ENCODE results near the gene PPIA. TPM values are rescaled to one million over a fixed set of nuclear protein-coding genes. Genes with fewer than 3 reads are reported as not detected.

The PPIA gene
- total RNA-seq, 4 donors from 2014 or later, result 1,253 to 2,742 (median 2,206) TPM

DNA sequence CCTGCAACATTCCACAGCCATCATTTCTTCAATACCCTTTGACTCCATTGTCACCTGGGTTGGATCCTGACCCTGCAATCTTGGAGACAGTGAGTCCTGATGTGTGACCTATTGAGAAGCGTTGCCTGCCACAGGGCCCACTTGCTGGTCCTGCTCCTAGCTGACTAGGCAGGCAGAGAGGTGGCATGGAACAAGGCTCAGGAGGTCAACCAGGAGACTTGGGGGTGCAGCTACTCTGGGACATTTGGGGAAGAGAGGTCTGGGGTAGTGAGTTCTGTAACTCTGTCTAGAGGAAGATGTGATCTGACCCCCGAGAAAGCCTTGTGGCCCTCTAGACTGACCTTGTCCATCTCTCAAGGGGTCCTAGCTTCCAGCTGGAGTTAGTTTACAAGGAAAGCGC lies 46.1 kb upstream of the PPIA start:
- WGBS, result 78% methylated on average over 1 of the region's 3 CpGs
- no peaks in the 10 kb centered on the region for H3K27me3 ChIP-seq
- H3K4me3 ChIP-seq, result peak overlapping the region; percentile 82
- no peaks in the 10 kb centered on the region for H3K9me3 ChIP-seq
- H3K4me1 ChIP-seq, result peaks cover 42% of the 10 kb centered on the region
- DNase-seq (ENCODE audit: low spot score in 2 of 2), result no peak
- H3K27ac ChIP-seq, result no peak overlapping the region
- no peak for TF ChIP-seq EP300 (IDR thresholded peaks at IDR 0.05)
- no peak for TF ChIP-seq POLR2A (IDR thresholded peaks at IDR 0.05)
- TF ChIP-seq POLR2AphosphoS5 (IDR thresholded peaks at IDR 0.05), result no peak
- TF ChIP-seq, protein P1, sequence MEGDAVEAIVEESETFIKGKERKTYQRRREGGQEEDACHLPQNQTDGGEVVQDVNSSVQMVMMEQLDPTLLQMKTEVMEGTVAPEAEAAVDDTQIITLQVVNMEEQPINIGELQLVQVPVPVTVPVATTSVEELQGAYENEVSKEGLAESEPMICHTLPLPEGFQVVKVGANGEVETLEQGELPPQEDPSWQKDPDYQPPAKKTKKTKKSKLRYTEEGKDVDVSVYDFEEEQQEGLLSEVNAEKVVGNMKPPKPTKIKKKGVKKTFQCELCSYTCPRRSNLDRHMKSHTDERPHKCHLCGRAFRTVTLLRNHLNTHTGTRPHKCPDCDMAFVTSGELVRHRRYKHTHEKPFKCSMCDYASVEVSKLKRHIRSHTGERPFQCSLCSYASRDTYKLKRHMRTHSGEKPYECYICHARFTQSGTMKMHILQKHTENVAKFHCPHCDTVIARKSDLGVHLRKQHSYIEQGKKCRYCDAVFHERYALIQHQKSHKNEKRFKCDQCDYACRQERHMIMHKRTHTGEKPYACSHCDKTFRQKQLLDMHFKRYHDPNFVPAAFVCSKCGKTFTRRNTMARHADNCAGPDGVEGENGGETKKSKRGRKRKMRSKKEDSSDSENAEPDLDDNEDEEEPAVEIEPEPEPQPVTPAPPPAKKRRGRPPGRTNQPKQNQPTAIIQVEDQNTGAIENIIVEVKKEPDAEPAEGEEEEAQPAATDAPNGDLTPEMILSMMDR (IDR thresholded peaks at IDR 0.05), result no peak
- H3K36me3 ChIP-seq, result no peaks in the 10 kb centered on the region

DNA sequence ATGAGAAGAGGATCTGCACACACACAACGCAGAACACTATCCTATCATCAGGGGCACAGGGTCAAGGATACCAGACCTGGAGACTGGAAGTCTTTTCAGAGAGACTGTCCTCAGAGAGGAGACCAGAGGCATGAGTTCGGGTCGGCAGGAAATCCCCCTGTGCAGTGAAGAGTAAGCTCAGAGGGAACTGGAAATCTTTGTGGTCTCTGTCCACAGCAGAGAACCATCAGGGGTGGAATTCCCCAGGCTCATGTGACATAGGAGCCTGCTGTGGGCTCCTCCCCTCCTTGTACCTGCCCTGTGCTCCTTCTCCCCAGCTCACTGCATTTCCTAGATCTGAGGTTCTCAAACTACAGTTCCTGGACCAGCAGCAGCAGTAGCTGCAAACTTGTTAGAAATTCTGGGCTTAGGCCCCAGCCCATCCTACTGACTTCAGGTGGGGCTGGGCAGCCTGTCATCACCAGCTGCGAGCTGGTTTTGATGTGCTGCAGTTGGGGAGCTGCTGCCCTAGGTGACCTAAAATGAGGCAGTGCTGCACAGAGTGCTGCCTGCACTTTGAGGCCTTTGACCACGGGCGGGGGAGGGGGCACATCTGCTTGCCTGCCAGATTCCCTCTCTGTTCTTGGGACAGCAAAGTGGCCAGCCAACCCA lies 45.4 kb upstream of the PPIA start:
- Histone ChIP-seq H3K4me1 (peaks cover 49% of the 10 kb centered on the region), H3K4me3 (no peak overlapping the region), H3K27ac (no peak overlapping the region), H3K27me3 (no peaks in the 10 kb centered on the region), H3K36me3 (no peaks in the 10 kb centered on the region), H3K9me3 (no peaks in the 10 kb centered on the region)
- DNase-seq (ENCODE audit: low spot score in 2 of 2), result no peak
- 67% methylated on average over 2 of the region's 6 CpGs for WGBS
- TF ChIP-seq POLR2AphosphoS5 (IDR thresholded peaks at IDR 0.05) (no peak), EP300 (IDR thresholded peaks at IDR 0.05) (no peak), POLR2A (IDR thresholded peaks at IDR 0.05) (no peak)
- TF ChIP-seq, protein P1 (IDR thresholded peaks at IDR 0.05), result no peak

DNA sequence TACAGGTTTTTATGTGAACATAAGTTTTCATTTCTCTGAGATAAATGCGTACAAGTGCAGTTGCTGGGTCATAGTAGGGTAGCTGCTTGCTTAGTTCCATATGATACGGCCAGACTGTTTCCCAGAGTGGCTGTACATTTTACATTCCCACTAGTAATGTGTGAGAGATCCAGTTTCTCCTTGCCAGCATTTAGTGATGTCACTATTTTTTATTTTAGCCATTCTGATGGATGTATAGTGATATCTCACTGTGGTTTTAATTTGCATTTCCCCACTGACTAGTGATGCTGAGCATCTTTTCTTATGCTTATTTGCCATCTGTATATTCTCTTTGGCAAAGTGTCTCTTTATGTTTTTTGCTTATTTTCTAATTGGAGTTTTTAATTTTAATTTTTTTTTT lies 43.7 kb upstream of the PPIA start:
- peaks cover 65% of the 10 kb centered on the region for H3K4me1 ChIP-seq
- H3K27me3 ChIP-seq, result no peaks in the 10 kb centered on the region
- DNase-seq (ENCODE audit: low spot score in 2 of 2), result no peak
- H3K9me3 ChIP-seq, result no peaks in the 10 kb centered on the region
- H3K4me3 ChIP-seq, result no peak overlapping the region
- TF ChIP-seq POLR2AphosphoS5 (IDR thresholded peaks at IDR 0.05), result no peak
- TF ChIP-seq, protein P1 (IDR thresholded peaks at IDR 0.05), result no peak
- TF ChIP-seq POLR2A (IDR thresholded peaks at IDR 0.05), result no peak
- no peak for TF ChIP-seq EP300 (IDR thresholded peaks at IDR 0.05)
- H3K36me3 ChIP-seq, result peaks cover 11% of the 10 kb centered on the region
- no peak overlapping the region for H3K27ac ChIP-seq
- 98% methylated on average over 2 of the region's 2 CpGs for WGBS

DNA sequence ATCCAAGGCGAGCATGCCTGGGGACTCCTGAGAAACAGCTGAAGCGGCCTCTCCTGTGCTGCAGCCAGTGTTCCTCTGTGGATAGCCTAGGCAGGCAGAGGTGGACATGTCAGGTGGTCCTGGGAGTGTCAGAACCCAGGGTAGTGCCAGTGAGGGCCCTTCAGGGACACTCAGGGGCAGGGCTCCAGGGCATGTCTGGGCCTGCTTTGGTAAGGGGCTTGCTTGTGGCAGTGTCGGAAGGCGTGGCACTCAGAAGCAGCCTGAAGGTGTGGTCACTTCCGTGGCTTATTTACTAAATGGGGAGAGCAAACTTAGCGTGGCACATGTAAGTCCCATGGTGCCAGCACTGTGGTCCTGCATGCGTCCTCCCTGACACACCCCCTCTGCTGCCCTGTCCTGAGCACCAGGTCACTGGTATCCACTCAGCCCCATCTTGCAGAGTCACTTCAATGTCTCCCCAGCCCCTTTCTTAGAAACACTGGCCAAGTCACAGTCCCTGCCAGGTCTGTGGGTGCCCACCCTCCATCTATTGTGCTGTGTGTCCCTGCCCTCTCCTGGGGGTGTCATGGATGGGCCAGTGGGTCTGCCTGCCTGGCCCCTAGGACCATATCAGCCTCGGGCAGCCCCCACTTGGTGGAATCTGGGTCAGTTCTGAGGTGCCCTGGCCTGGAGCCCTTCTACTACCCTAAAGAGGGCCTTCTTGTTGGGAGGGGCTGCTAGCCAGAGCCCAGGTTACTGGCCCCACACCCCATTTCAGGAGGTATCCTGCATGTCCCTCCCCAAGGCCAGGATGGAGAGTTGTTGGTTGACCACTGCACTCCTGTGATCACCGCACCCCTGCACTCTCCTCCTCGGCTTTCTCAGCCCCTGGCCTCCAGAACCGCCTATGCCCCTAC lies 41.4 kb upstream of the PPIA start:
- H3K27me3 ChIP-seq, result no peaks in the 10 kb centered on the region
- peaks cover 54% of the 10 kb centered on the region for H3K4me1 ChIP-seq
- no peak overlapping the region for H3K4me3 ChIP-seq
- peaks cover 26% of the 10 kb centered on the region for H3K36me3 ChIP-seq
- WGBS, result 63% methylated on average over 8 of the region's 11 CpGs
- H3K9me3 ChIP-seq, result no peaks in the 10 kb centered on the region
- no peak for TF ChIP-seq POLR2A (IDR thresholded peaks at IDR 0.05)
- no peak for TF ChIP-seq POLR2AphosphoS5 (IDR thresholded peaks at IDR 0.05)
- TF ChIP-seq, protein P1 (IDR thresholded peaks at IDR 0.05), result no peak
- no peak for TF ChIP-seq EP300 (IDR thresholded peaks at IDR 0.05)
- DNase-seq (ENCODE audit: low spot score in 2 of 2), result no peak
- no peak overlapping the region for H3K27ac ChIP-seq

All from suprapubic skin (tissue), 4 donors.